Measurements from ENCODE around the gene SRR.

Gene SRR

GRCh38 chr17:2371183-2372130 lies 67.7 kb downstream of the SRR start:
- no peak for DNase-seq (ENCODE audit: low read depth)

- DNase-seq (ENCODE audit: low read depth): no peak
Observed at GRCh38 chr17:2372180-2372579, 68.4 kb downstream of the SRR start.

- no peak for DNase-seq (ENCODE audit: low read depth)
Observed at GRCh38 chr17:2372681-2373080, 68.9 kb downstream of the SRR start.

- no peak for DNase-seq (ENCODE audit: low read depth)
Observed at GRCh38 chr17:2373179-2373578, 69.4 kb downstream of the SRR start.

Measured in amniotic epithelial cell (primary cell).